Small intestine (tissue), 7 donors: ENCODE measurements around the gene PLCD1. TPM values are rescaled to one million over a fixed set of nuclear protein-coding genes. Genes with fewer than 3 reads are reported as not detected.

Source experiments
- DNase-seq, 2 donors: peaks; one replicate each; pipeline versions ENCODE4 v3.0.0 to v3.0.0-alpha.2; 2013
- FAIRE-seq: peaks from 2 replicates; lab custom pipeline; 2012; peaks lifted over from hg19 to GRCh38; lab: Jason Lieb, UNC
- H3K27ac ChIP-seq, 3 donors: one replicate each; pipeline ENCODE4 v1.5.1; 2013; ENCODE audit warnings: low read length in 2 of 3, mild to moderate bottlenecking in 2 of 3, control low read depth in 1 of 3, inconsistent platforms in 1 of 3, low read depth in 1 of 3, moderate library complexity in 1 of 3
- H3K27me3 ChIP-seq, 3 donors: one replicate each; pipeline ENCODE4 v1.6.1; 2013; ENCODE audit warnings: low read length in 3 of 3, inconsistent platforms in 1 of 3; ENCODE audit not compliant: control insufficient read depth in 3 of 3, insufficient read depth in 3 of 3
- H3K36me3 ChIP-seq, 3 donors: one replicate each; pipeline ENCODE4 v1.6.1; 2013; ENCODE audit warnings: low read length in 3 of 3, inconsistent platforms in 1 of 3, low read depth in 1 of 3, mild to moderate bottlenecking in 1 of 3, moderate library complexity in 1 of 3; ENCODE audit not compliant: control insufficient read depth in 3 of 3, insufficient read depth in 2 of 3
- H3K4me1 ChIP-seq, 3 donors: one replicate each; pipeline ENCODE4 v1.6.1; 2013; ENCODE audit warnings: low read length in 2 of 3, inconsistent platforms in 1 of 3, low read depth in 1 of 3, mild to moderate bottlenecking in 1 of 3, moderate library complexity in 1 of 3; ENCODE audit not compliant: control insufficient read depth in 3 of 3, insufficient read depth in 2 of 3
- H3K4me3 ChIP-seq, 3 donors: one replicate each; pipeline ENCODE4 v1.5.1; 2013; ENCODE audit warnings: low read length in 3 of 3, control low read depth in 1 of 3, inconsistent platforms in 1 of 3, low read depth in 1 of 3, mild to moderate bottlenecking in 1 of 3, moderate library complexity in 1 of 3
- H3K9me3 ChIP-seq, 2 donors: one replicate each; pipeline ENCODE4 v1.6.1; 2013; ENCODE audit warnings: low read depth in 1 of 2, low read length in 1 of 2; ENCODE audit not compliant: control insufficient read depth in 2 of 2, insufficient read depth in 1 of 2
- WGBS, 3 donors: extraction: QIAGEN DNeasy Blood & Tissue Kit; methylation state at CpG; one replicate each; pipeline ENCODE4 v1.1.7; 2013; 5-methylcytosine and 5-hydroxymethylcytosine counted together
- polyA plus RNA-seq, 4 donors: library from polyadenylated mRNA; stranded (reverse) in 3 of 4; unstranded in 1 of 4; fragments of 200-250 nt in 3 of 4; fragments of 120-200 nt in 1 of 4; gene quantifications; one replicate each; pipeline versions ENCODE4 v1.2.1 to v1.2.3, GENCODE V29; 2013
- donor health status: healthy with polysubstance abuse.
- donor health status: control.
- donor health status: control.
- donor health status: Bipolar disorder and iron deficiency.
- donor health status: healthy.

Gene PLCD1
- polyA plus RNA-seq, 4 donors: 7.8 to 20.7 (median 12.6) TPM

- Histone ChIP-seq H3K4me1 (peaks cover 4 to 68% (median 6%) of the 10 kb centered on the region in 3 donors), H3K4me3 (peak overlapping the region in 2 of 3 donors; percentile 51 to 66)
Measured at GRCh38 chr3:37993067-37993455, 36.4 kb downstream of the PLCD1 start.

DNA sequence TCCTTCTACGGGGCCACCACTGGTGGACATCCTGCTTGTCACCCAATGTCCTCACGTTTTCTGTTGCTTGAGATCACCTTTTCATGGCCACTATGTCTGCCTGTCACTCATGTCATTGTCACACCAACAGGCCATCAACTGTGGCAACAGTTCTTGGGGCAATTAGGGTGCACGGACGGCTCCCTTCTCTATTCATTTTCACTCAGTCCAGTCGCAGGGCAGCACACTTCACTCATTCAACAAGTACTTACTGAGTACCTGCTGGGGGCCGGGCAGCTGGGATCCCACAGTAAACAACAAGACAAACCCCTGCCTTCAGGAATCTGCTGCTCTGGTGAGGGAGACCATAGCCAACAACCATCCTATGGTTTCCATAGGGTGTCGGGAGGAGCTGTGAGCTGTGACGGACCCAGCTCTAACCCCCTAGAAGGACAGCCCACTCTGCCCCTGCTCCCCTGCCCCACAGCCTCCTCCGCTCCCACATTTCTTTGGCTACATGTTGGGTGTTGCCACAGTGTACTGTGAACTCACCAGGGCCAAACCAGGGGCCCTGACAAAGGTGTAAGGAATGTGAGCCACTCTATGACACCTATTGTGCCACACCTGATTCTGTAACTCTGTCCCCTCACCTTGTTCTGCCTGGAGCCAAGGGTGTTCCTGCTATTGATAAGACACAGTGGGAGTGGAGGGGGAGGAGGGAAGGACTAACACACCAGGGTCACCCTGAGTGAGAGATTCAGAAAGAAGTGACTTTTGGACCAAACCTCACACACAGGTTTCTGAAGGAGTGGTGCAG lies 37.0 kb downstream of the PLCD1 start:
- FAIRE-seq: no peak
- Histone ChIP-seq H3K27me3 (no peaks in the 10 kb centered on the region), H3K36me3 (peaks cover 0 to 41% (median 7%) of the 10 kb centered on the region in 3 donors), H3K4me3 (peak overlapping the region in 2 of 3 donors; percentile 61 to 68), H3K27ac (peak overlapping the region; percentile 96 to 97 (median 97)), H3K9me3 (no peaks in the 10 kb centered on the region), H3K4me1 (peaks cover 3 to 68% (median 5%) of the 10 kb centered on the region in 3 donors)
- 23 to 65% (median 39%) methylated on average over 9 of the region's 9 CpGs for WGBS, 3 donors
- DNase-seq: peak; percentile 95 to 100

More at GRCh38 chr3:37993067-37993455, 36.4 kb downstream of the PLCD1 start:
- WGBS, 3 donors: 19 to 62% (median 45%) methylated on average over 8 of the region's 8 CpGs
- Histone ChIP-seq H3K27ac (peak overlapping the region; percentile 88 to 97 (median 96)), H3K9me3 (no peaks in the 10 kb centered on the region), H3K27me3 (no peaks in the 10 kb centered on the region), H3K36me3 (peaks cover 0 to 47% (median 7%) of the 10 kb centered on the region in 3 donors)
- DNase-seq (no peak), FAIRE-seq (no peak)

- DNase-seq: peak in 1 of 2 donors; percentile 51
- Histone ChIP-seq H3K4me3 (peak overlapping the region; percentile 8 to 68 (median 61)), H3K36me3 (peaks cover 0 to 34% (median 7%) of the 10 kb centered on the region in 3 donors), H3K4me1 (peaks cover 3 to 67% (median 5%) of the 10 kb centered on the region in 3 donors), H3K27ac (peak overlapping the region; percentile 96 to 97 (median 97)), H3K9me3 (no peaks in the 10 kb centered on the region), H3K27me3 (no peaks in the 10 kb centered on the region)
- FAIRE-seq: no peak
- 7 to 60% (median 10%) methylated on average over 3 to 7 of the region's 7 CpGs for WGBS, 3 donors
Measured at GRCh38 chr3:37991823-37992222, 37.6 kb downstream of the PLCD1 start.

GRCh38 chr3:37991109-37991508 lies 38.3 kb downstream of the PLCD1 start:
- H3K27ac ChIP-seq: peak overlapping the region; percentile 96 to 97 (median 97)
- DNase-seq: peak; percentile 74 to 80
- H3K4me3 ChIP-seq: peak overlapping the region; percentile 8 to 68 (median 61)
- peaks cover 3 to 68% (median 8%) of the 10 kb centered on the region in 3 donors for H3K4me1 ChIP-seq
- no peaks in the 10 kb centered on the region for H3K9me3 ChIP-seq
- no peak for FAIRE-seq
- no peaks in the 10 kb centered on the region for H3K27me3 ChIP-seq
- H3K36me3 ChIP-seq: peaks cover 0 to 34% (median 7%) of the 10 kb centered on the region in 3 donors
- WGBS, 3 donors: 12 to 45% (median 39%) methylated on average over 6 of the region's 6 CpGs

DNA sequence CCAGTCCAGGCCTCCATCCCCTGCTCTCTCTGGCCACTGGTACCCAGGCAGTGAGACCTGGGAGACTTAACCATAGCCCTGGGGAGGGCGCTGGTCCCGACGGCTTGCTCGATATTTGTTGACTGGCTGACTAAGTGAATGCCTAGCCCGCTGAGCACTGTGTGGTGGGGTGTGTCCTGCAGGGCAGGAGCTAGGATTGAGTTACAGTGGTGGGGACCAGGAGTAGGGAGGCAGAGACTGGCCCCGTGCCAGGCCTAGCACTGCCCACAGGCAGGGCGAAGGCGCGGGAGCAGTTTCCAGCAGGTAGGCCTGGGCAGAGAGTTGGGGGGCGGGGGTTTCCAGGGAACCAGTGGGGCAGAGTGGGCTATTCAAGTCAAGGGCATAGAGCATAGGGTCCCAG lies 38.9 kb downstream of the PLCD1 start, which contains the start of gene VILL:
Gene VILL (plus strand): TSS at position 260 of the 400 bp plus-strand sequence. CDS start 2,887 bp downstream, outside the sequence.
- 15 to 64% (median 21%) methylated on average over 10 of the region's 10 CpGs for WGBS, 3 donors
- Histone ChIP-seq H3K4me3 (peak within 1 kb of the TSS; percentile 8 to 68 (median 61)), H3K27me3 (no peaks in the 10 kb centered on the region), H3K4me1 (peaks cover 3 to 68% (median 5%) of the 10 kb centered on the region in 3 donors), H3K36me3 (peaks cover 0 to 28% (median 3%) of the 10 kb centered on the region in 3 donors), H3K27ac (peak within 1 kb of the TSS; percentile 96 to 97 (median 97)), H3K9me3 (no peaks in the 10 kb centered on the region)
- FAIRE-seq (no peak), DNase-seq (peak; percentile 72 to 95)

DNA sequence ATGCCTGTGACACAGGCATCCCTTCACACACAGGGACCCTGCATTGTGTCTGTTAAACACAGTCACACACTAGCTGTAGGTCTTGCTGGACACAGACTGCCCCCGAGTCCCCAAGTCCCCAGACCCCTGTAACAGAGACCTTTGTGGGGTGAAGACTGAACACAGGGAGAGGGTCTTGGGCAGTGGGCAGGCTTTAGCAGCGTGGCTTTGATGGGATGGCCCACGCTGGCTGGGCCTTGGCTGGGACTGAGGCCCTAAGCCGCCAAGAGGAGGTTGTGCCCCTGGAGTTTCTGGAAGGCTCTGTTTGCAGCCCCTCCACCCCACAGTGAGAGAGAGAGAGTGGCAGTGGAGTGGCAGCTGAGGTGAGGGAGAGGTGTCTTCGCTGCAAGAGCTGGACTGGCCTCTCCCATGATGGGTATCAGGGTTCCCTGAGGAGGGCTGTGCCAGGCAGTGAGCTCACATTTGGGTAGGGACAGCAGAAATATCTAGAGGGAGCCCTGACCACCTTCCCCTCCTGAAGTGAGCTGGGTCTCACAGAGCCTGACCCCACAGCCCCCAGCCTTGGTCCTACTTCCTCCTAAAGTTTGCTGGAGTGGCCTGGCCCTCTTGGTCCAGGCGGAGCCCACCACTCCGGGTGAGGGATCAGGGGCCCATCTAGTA lies 39.5 kb downstream of the PLCD1 start:
- 76 to 79% (median 77%) methylated on average over 7 of the region's 7 CpGs for WGBS, 3 donors
- FAIRE-seq (no peak), DNase-seq (no peak)
- H3K4me3 ChIP-seq: peak overlapping the region in 2 of 3 donors; percentile 61 to 68
- H3K36me3 ChIP-seq: peaks cover 0 to 26% (median 0%) of the 10 kb centered on the region in 3 donors
- peak overlapping the region; percentile 96 to 97 (median 97) for H3K27ac ChIP-seq
- H3K9me3 ChIP-seq: no peaks in the 10 kb centered on the region
- peaks cover 3 to 68% (median 3%) of the 10 kb centered on the region in 3 donors for H3K4me1 ChIP-seq
- no peaks in the 10 kb centered on the region for H3K27me3 ChIP-seq

DNA sequence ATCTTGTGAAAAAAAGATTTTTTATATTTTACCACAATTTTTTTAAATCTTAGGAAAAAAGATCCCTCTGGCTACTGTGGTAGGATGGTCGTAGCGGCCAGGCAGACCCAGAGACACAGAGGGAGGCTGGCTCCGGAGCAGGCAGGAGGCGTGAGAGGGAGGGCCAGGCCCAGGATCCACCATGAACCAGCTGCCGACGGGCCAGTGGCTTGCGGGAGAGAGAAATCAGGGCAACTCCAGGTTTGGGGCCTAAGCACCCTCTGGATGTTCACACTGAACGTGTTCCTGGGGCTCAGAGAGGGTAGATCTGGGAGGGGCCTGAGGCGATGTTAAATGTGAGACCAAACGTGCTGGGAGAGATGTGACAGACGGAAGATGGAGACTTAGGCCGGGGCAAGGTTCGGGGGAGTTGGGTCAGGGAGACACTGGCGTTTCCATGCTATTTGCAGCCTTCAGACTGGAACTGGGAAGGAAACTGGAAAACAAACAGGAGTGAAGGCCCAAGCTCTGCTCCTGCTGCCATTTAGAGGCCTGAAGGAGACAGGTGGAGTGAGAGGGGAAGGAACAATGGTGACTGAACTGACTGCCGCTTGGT lies 40.4 kb downstream of the PLCD1 start:
- no peak for FAIRE-seq
- peak overlapping the region in 2 of 3 donors; percentile 6 to 68 for H3K4me3 ChIP-seq
- peak overlapping the region in 2 of 3 donors; percentile 33 to 96 for H3K27ac ChIP-seq
- peaks cover 0 to 31% (median 0%) of the 10 kb centered on the region in 3 donors for H3K36me3 ChIP-seq
- DNase-seq: peak in 1 of 2 donors; percentile 30
- WGBS, 3 donors: 74 to 84% (median 80%) methylated on average over 15 of the region's 15 CpGs
- no peaks in the 10 kb centered on the region for H3K27me3 ChIP-seq
- H3K9me3 ChIP-seq: no peaks in the 10 kb centered on the region
- peaks cover 3 to 70% (median 3%) of the 10 kb centered on the region in 3 donors for H3K4me1 ChIP-seq
